Fibroblast of pulmonary artery (primary cell): ENCODE measurements around the gene PSAP.

Experiments used
- DNase-seq: peaks from one replicate; pipeline ENCODE4 v3.0.0-alpha.2; 2010; ENCODE audit warnings: low read depth
- H3K4me3 ChIP-seq: replicated peaks from 2 replicates; pipeline ENCODE4 v1.5.1; 2011; ENCODE audit warnings: low read depth, mild to moderate bottlenecking, control low read depth, low read length, moderate library complexity
- TF ChIP-seq, protein P1 (sequence below): IDR thresholded peaks from 2 replicates; pipeline ENCODE4 v1.5.1; 2011; ENCODE audit warnings: mild to moderate bottlenecking, control low read depth, low read length, inconsistent platforms; ENCODE audit errors: missing control alignments

The PSAP gene

DNA sequence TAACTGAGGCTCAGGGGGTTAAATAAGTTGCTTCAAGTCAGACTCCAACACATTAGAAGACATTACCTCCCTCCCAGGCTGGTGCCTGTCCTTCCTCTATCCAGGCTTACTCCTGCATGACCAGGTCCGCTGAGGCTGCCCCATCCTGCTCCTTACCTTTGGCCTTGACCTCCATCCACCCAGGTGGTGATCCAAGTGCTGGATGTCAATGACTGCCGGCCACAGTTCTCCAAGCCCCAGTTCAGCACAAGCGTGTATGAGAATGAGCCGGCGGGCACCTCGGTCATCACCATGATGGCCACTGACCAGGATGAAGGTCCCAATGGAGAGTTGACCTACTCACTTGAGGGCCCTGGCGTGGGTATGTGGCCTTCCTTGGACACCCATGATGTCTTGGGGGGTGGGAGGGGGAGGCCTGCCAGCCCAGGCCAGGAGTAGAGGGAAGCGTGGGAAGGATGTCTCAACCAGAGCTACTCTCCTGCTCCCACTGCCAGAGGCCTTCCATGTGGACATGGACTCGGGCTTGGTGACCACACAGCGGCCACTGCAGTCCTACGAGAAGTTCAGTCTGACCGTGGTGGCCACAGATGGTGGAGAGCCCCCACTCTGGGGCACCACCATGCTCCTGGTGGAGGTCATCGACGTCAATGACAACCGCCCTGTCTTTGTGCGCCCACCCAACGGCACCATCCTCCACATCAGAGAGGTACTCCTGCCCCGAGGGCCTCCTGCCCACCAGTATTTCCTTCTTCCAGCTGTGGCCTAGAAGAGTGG lies 48.1 kb downstream of the PSAP start:
- no peak for DNase-seq
- no peak overlapping the region for H3K4me3 ChIP-seq
- TF ChIP-seq, protein P1, sequence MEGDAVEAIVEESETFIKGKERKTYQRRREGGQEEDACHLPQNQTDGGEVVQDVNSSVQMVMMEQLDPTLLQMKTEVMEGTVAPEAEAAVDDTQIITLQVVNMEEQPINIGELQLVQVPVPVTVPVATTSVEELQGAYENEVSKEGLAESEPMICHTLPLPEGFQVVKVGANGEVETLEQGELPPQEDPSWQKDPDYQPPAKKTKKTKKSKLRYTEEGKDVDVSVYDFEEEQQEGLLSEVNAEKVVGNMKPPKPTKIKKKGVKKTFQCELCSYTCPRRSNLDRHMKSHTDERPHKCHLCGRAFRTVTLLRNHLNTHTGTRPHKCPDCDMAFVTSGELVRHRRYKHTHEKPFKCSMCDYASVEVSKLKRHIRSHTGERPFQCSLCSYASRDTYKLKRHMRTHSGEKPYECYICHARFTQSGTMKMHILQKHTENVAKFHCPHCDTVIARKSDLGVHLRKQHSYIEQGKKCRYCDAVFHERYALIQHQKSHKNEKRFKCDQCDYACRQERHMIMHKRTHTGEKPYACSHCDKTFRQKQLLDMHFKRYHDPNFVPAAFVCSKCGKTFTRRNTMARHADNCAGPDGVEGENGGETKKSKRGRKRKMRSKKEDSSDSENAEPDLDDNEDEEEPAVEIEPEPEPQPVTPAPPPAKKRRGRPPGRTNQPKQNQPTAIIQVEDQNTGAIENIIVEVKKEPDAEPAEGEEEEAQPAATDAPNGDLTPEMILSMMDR, result no peak

DNA sequence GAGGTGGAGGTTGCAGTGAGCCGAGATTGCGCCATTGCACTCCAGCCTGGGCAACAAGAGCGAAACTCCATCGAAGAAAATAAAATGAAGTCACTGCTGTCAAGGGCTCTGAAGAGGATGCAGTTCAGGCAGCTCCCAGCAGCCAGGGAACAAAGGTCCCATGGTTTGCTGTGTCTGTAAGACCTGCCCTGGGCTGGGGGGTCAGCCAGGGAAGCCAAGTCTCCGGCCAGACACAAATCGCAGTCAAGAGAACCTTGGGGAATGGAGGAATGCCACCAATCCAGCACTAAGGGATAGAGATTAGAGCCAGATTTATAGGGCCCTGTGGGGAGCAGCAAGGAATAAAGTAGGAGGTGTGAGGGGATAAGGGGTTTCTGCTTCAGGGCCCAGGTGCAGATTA lies 48.8 kb downstream of the PSAP start:
- H3K4me3 ChIP-seq, result no peak overlapping the region
- TF ChIP-seq, protein P1, result no peak
- DNase-seq, result no peak

DNA sequence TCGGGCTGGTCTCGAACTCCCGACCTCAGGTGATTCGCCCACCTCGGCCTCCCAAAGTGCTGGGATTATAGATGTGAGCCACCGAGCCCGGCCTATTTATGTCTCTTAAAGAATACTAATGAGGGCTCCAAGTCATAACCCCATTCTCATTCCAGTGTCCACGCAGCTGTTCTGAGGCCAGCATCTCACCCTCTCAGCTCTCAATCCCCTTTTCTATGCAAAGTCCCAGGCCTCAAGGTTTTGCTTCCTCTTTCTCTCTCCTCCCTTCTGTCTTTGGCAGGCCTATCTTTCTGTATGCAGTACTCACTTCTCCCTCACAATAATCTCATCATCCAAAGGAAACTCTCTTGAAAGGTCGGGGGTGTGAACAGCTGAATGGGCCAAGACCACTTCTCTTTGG lies 49.7 kb downstream of the PSAP start:
- TF ChIP-seq, protein P1, result no peak
- no peak overlapping the region for H3K4me3 ChIP-seq
- DNase-seq, result no peak

DNA sequence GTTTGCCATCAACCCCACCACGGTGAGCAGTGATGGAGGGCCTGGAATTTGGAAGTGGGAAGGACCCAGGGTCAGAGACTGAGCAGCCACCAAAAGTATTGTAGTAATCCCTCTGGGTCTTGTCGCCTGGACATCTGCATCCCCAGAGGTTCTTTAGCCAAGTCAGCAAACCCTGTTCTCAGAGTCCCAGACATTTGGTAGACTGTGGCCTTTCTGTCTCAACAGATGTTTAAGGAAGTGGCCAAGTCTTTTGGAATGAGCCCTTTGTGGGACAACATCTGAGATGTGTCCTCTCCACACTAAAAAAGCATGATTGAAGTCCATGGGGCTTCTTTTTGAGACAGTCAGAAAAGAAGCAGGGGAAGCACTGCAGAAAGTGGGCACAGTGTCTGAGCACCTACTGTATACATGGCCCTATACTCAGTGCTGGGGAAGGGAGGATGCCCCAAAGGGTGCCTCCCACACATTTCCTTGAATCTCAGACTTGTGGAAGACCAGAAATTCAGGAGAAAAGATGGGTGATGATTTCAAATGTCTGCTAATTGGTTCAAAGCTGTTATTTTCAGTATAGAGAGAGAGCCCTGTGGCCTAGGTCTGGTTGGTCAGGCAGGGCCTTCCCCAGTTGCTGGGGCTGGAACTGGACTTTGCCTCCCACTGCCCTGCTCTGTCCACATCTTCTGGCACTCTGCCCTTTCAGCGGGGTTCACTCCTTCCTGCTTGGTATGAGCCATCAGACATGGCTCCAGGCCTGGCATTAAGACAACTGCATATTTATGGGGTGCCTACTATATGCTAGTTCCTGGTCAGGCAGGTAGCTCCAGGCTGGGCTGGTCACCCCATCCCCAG lies 51.2 kb downstream of the PSAP start:
- no peak overlapping the region for H3K4me3 ChIP-seq
- peak; percentile 20 for DNase-seq
- TF ChIP-seq, protein P1, result no peak

DNA sequence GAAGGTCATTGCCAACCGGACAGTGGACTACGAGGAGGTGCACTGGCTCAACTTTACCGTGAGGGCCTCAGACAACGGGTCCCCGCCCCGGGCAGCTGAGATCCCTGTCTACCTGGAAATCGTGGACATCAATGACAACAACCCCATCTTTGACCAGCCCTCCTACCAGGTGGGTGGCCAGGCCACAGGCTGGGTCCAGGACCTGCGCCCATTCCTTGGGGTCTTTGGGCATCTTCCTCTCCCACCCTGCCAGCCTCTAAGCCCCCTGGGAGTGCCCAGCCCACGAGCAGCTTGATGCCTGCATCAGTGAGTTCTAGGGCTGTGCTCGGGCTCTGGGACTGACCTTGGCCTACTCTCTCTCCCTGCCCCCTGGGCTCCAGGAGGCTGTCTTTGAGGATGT lies 51.9 kb downstream of the PSAP start:
- TF ChIP-seq, protein P1, result no peak
- H3K4me3 ChIP-seq, result no peak overlapping the region
- no peak for DNase-seq

DNA sequence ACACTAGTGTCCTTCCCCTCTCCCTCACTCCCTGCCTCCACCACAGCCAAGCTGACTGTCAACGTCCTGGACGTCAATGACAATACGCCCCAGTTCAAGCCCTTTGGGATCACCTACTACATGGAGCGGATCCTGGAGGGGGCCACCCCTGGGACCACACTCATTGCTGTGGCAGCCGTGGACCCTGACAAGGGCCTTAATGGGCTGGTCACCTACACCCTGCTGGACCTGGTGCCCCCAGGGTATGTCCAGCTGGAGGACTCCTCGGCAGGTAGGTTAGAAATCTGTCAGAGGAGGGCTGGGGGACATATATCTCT lies 52.8 kb downstream of the PSAP start:
- DNase-seq, result no peak
- TF ChIP-seq, protein P1, result no peak
- H3K4me3 ChIP-seq, result no peak overlapping the region
